ENCODE data around the gene OTOL1. TPM values are rescaled to one million over a fixed set of nuclear protein-coding genes. Genes with fewer than 3 reads are reported as not detected.
A peak's percentile ranks its signal among the peaks of the same experiment; 100 is the strongest.

Gene OTOL1
- total RNA-seq, 1 donor from 2014 or later: not detected

GRCh38 chr3:161551697-161552096, 55.1 kb downstream of the OTOL1 start:
- H3K79me2 ChIP-seq (ENCODE audit: low read depth): no peaks in the 10 kb centered on the region
- H3K27me3 ChIP-seq: no peaks in the 10 kb centered on the region
- no peak overlapping the region for H3K4me2 ChIP-seq
- peaks cover 14% of the 10 kb centered on the region for H3K4me1 ChIP-seq
- Mint-ChIP-seq H3K27ac (no peak overlapping the region), H3K36me3 (no peaks in the 10 kb centered on the region), H3K4me3 (no peak overlapping the region), H3K4me1 (peaks cover 25% of the 10 kb centered on the region), H3K9me3 (no peaks in the 10 kb centered on the region), H3K27me3 (ENCODE audit: insufficient read depth, low read depth) (no peaks in the 10 kb centered on the region)
- H2AFZ ChIP-seq (replicated peaks): no peak overlapping the region
- H3K4me3 ChIP-seq: no peak overlapping the region
- no peak for DNase-seq (ENCODE audit: low spot score)
- no peak overlapping the region for H3K27ac ChIP-seq
- H3K9ac ChIP-seq: no peak overlapping the region
- TF ChIP-seq EZH2phosphoT487 (IDR thresholded peaks at IDR 0.05) (no peak), CTCF (IDR thresholded peaks at IDR 0.05) (no peak), EZH2 (IDR thresholded peaks at IDR 0.05) (no peak)
- no peaks in the 10 kb centered on the region for H3K36me3 ChIP-seq
- no peaks in the 10 kb centered on the region for H4K20me1 ChIP-seq (ENCODE audit: low read depth)
- H3K9me3 ChIP-seq (ENCODE audit: low read depth): no peaks in the 10 kb centered on the region
- H3F3A ChIP-seq (ENCODE audit: low read depth): no peaks in the 10 kb centered on the region

DNA sequence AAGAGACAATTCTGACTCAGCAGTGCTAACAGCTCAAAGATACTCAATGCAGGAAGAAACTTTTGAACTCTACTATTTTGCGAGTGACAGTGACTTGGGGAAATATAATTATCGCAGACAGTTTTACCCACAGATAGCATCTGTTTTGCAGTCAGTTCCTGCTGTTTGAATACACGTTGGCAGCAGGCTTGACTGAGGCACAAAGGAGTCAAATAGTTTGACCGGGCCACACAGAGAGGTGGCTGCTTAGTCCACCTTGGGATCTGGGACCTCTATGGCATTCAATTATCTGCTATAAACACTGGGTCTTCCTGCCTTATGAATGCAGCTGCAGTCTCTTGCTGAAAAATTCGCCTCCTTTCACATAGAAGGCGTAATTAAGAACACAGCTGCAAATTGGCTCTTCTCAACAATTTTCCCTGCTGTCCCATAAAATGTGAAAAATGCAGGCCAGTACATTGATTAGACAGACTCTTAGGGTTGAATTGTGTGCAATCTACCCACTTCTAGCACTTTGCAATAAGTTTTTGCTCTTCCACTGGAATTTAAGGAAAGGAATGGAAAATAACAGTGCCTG, 56.5 kb downstream of the OTOL1 start:
- H3K4me3 Mint-ChIP-seq: no peak overlapping the region
- H3K9ac ChIP-seq: no peak overlapping the region
- peak; percentile 5 for DNase-seq (ENCODE audit: low spot score)
- H3K27ac ChIP-seq: no peak overlapping the region
- no peaks in the 10 kb centered on the region for H3K27me3 Mint-ChIP-seq (ENCODE audit: insufficient read depth, low read depth)
- H3K4me1 Mint-ChIP-seq: peaks cover 35% of the 10 kb centered on the region
- no peaks in the 10 kb centered on the region for H4K20me1 ChIP-seq (ENCODE audit: low read depth)
- no peaks in the 10 kb centered on the region for H3K27me3 ChIP-seq
- TF ChIP-seq CTCF (IDR thresholded peaks at IDR 0.05) (no peak), EZH2phosphoT487 (IDR thresholded peaks at IDR 0.05) (no peak)
- no peak overlapping the region for H3K4me2 ChIP-seq
- H3K9me3 ChIP-seq (ENCODE audit: low read depth): no peaks in the 10 kb centered on the region
- no peaks in the 10 kb centered on the region for H3F3A ChIP-seq (ENCODE audit: low read depth)
- no peaks in the 10 kb centered on the region for H3K36me3 ChIP-seq
- no peak overlapping the region for H2AFZ ChIP-seq (replicated peaks)
- no peaks in the 10 kb centered on the region for H3K36me3 Mint-ChIP-seq
- H3K4me1 ChIP-seq: peaks cover 14% of the 10 kb centered on the region
- H3K79me2 ChIP-seq (ENCODE audit: low read depth): no peaks in the 10 kb centered on the region
- no peak overlapping the region for H3K27ac Mint-ChIP-seq
- no peaks in the 10 kb centered on the region for H3K9me3 Mint-ChIP-seq
- no peak overlapping the region for H3K4me3 ChIP-seq

Other genes with a start within 250 kb of the OTOL1 start
- gene SPTSSB, start 125.3 kb upstream of the OTOL1 start, total RNA-seq (ENCODE audit: low replicate concordance): 1.1 and 1.2 TPM in 2 replicates

Measured in neural progenitor cell (in vitro differentiated cells).